ENCODE measurements around the gene KRTAP21-3. TPM values are rescaled to one million over a fixed set of nuclear protein-coding genes. Genes with fewer than 3 reads are reported as not detected.

The KRTAP21-3 gene
- total RNA-seq, 1 donor from 2014 or later, result not detected

- DNase-seq (no peak), ATAC-seq (ENCODE audit: poor library complexity) (no peak)
- intact Hi-C loops (cut with DNase I), result no loop called here
Measured at GRCh38 chr21:30674312-30674711, 44.3 kb downstream of the KRTAP21-3 start.

GRCh38 chr21:30672985-30673650 lies 45.5 kb downstream of the KRTAP21-3 start:
- intact Hi-C loops (cut with DNase I), result no loop called here
- DNase-seq (no peak), ATAC-seq (ENCODE audit: poor library complexity) (no peak)

- DNase-seq (no peak), ATAC-seq (ENCODE audit: poor library complexity) (no peak)
- intact Hi-C loops (cut with DNase I), result no loop called here
Measured at GRCh38 chr21:30668776-30669175, 49.8 kb downstream of the KRTAP21-3 start.

Other genes starting within 250 kb of the KRTAP21-3 start
- not detected for gene KRTAP19-1, start 238.4 kb downstream of the KRTAP21-3 start, total RNA-seq
- gene KRTAP19-2, start 231.3 kb downstream of the KRTAP21-3 start, total RNA-seq, result not detected
- gene KRTAP19-3, start 226.8 kb downstream of the KRTAP21-3 start, total RNA-seq, result not detected
- gene KRTAP19-4, start 221.6 kb downstream of the KRTAP21-3 start, total RNA-seq, result not detected
- not detected for gene KRTAP19-5, start 216.6 kb downstream of the KRTAP21-3 start, total RNA-seq
- not detected for gene KRTAP19-6, start 176.9 kb downstream of the KRTAP21-3 start, total RNA-seq
- gene KRTAP19-7, start 157.5 kb downstream of the KRTAP21-3 start, total RNA-seq, result not detected
- gene KRTAP22-2, start 128.4 kb downstream of the KRTAP21-3 start, total RNA-seq, result not detected
- not detected for gene KRTAP6-3, start 126.3 kb downstream of the KRTAP21-3 start, total RNA-seq
- not detected for gene KRTAP6-2, start 119.9 kb downstream of the KRTAP21-3 start, total RNA-seq
- not detected for gene KRTAP22-1, start 117.7 kb downstream of the KRTAP21-3 start, total RNA-seq
- gene KRTAP6-1, start 104.8 kb downstream of the KRTAP21-3 start, total RNA-seq, result not detected
- not detected for gene KRTAP20-1, start 102.4 kb downstream of the KRTAP21-3 start, total RNA-seq
- gene KRTAP20-4, start 98.2 kb downstream of the KRTAP21-3 start, total RNA-seq, result not detected
- not detected for gene KRTAP20-2, start 83.6 kb downstream of the KRTAP21-3 start, total RNA-seq
- gene KRTAP20-3, start 75.9 kb downstream of the KRTAP21-3 start, total RNA-seq, result not detected
- gene KRTAP21-2, start 28.5 kb upstream of the KRTAP21-3 start, total RNA-seq, result not detected
- not detected for gene KRTAP21-1, start 36.7 kb upstream of the KRTAP21-3 start, total RNA-seq
- not detected for gene KRTAP8-1, start 94.5 kb upstream of the KRTAP21-3 start, total RNA-seq
- gene KRTAP7-1, start 111.0 kb upstream of the KRTAP21-3 start, total RNA-seq, result not detected
- not detected for gene KRTAP11-1, start 162.8 kb upstream of the KRTAP21-3 start, total RNA-seq